BLaER1 (cell line): ENCODE measurements around the gene GP9.
"Not testable (repeated sequence)": the region's sequence is repeated elsewhere in the genome, so short reads cannot be mapped to it uniquely, and the experiment has no call there.

Experiments
- H3K27ac ChIP-seq: shearing (Covaris generic); formaldehyde crosslinking; 2 replicates; pipeline ENCODE4 v1.8.1; 2022
- H3K27me3 ChIP-seq: shearing (Covaris generic); formaldehyde crosslinking; 2 replicates; pipeline ENCODE4 v1.8.1; 2022
- H3K36me3 ChIP-seq: shearing (Covaris generic); formaldehyde crosslinking; 2 replicates; pipeline ENCODE4 v1.8.1; 2022
- H3K4me1 ChIP-seq: shearing (Covaris generic); formaldehyde crosslinking; 2 replicates; pipeline ENCODE4 v1.8.1; 2022
- H3K4me2 ChIP-seq: shearing (Covaris generic); formaldehyde crosslinking; 2 replicates; pipeline ENCODE4 v1.8.1; 2022
- H3K4me3 ChIP-seq: shearing (Covaris generic); formaldehyde crosslinking; 2 replicates; pipeline ENCODE4 v1.8.1; 2022
- H3K9ac ChIP-seq: shearing (Covaris generic); formaldehyde crosslinking; 2 replicates; pipeline ENCODE4 v1.8.1; 2022
- H3K9me3 ChIP-seq: shearing (Covaris generic); formaldehyde crosslinking; 2 replicates; pipeline ENCODE4 v1.8.1; 2022
- H4K20me1 ChIP-seq: shearing (Covaris generic); formaldehyde crosslinking; 2 replicates; pipeline ENCODE4 v1.8.1; 2022
- Cebpa-rat ChIP-seq: shearing (Covaris generic); IDR thresholded peaks from 2 replicates; pipeline ENCODE4 v1.8.1; 2022

Gene GP9

GRCh38 chr3:129105862-129106261 is 45.3 kb downstream of the GP9 start:
- Histone ChIP-seq H3K4me3 (no peak overlapping the region), H3K27me3 (no peaks in the 10 kb centered on the region), H3K4me1 (0 out of 2 replicates have a peak, but pooled peaks cover 12% of the 10 kb centered on the region), H3K9ac (no peak overlapping the region), H3K9me3 (no peaks in the 10 kb centered on the region), H3K36me3 (peaks cover 87% of the 10 kb centered on the region), H4K20me1 (peaks cover 89% of the 10 kb centered on the region), H3K4me2 (no peak overlapping the region), H3K27ac (no peak overlapping the region)
- TF ChIP-seq Cebpa-rat = no peak

DNA sequence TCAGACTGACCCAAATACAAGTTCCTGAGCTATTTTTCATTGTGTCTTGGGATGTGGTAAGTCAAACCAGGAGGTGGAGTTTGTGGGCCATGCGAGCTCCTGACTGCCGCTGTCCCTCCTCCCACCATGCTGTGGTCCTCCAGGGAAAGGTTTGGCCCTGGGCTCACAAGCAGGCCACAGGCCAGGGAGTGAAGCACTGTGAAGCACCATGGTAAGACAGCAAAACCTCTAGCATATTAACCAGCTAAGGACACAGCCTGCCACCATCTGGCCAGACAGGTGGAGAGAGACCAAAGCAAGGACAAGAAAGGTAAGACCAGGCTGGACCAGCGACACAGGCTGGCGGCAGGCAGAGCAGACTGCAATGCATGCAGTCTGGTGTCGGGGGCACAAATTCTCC is 45.7 kb downstream of the GP9 start:
- Histone ChIP-seq H3K27me3 (no peaks in the 10 kb centered on the region), H3K27ac (no peak overlapping the region), H3K4me3 (no peak overlapping the region), H3K9ac (0 out of 2 replicates have a peak overlapping the region, but pooled peaks have one; percentile 11), H3K36me3 (peaks cover 87% of the 10 kb centered on the region), H4K20me1 (peaks cover 89% of the 10 kb centered on the region), H3K4me2 (no peak overlapping the region), H3K9me3 (no peaks in the 10 kb centered on the region), H3K4me1 (0 out of 2 replicates have a peak, but pooled peaks cover 12% of the 10 kb centered on the region)
- no peak for TF ChIP-seq Cebpa-rat

DNA sequence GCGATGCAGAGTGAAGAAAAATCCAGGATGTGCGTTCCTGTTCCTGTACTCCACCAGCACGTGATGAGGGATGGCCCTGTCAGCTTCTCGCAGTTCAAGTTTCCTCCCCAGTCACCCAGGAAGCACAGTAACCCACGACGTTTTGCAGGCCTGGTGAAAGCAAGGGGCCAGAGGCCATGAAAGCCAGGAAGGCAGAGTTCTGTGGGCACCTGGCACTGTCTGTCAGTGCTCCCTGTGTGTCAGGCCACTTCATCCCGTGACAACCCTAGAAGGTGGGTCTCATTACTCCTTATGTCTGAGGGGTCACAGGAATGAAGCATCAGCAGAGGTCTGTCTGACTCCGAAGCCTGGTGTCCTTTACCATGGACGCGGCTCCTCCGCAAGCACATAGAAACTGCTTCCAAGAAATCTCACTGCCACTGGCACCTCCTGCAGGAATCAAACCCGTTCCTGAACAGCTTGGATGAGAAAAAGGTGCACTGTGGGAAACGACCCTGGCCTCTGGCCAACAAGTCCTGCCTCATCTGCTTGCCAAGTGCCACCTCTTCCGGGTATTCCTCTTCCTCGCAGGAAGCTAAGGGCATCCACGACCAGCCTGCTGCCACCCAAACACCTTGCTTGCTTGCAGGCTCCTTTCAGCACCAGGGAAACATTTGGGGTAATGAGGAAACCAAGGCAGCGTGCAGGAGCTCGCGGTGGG is 46.4 kb downstream of the GP9 start:
- Histone ChIP-seq H3K4me3 (no peak overlapping the region), H3K9ac (0 out of 2 replicates have a peak overlapping the region, but pooled peaks have one; percentile 11), H3K4me1 (0 out of 2 replicates have a peak, but pooled peaks cover 12% of the 10 kb centered on the region), H3K27me3 (no peaks in the 10 kb centered on the region), H3K36me3 (peaks cover 85% of the 10 kb centered on the region), H3K4me2 (no peak overlapping the region), H3K9me3 (no peaks in the 10 kb centered on the region), H4K20me1 (peaks cover 87% of the 10 kb centered on the region), H3K27ac (no peak overlapping the region)
- TF ChIP-seq Cebpa-rat = no peak

- peaks cover 18% of the 10 kb centered on the region for H3K4me1 ChIP-seq
- H3K4me2 ChIP-seq = no peak overlapping the region
- H3K9me3 ChIP-seq = no peaks in the 10 kb centered on the region
- H3K27ac ChIP-seq = no peak overlapping the region
- H4K20me1 ChIP-seq = peaks cover 89% of the 10 kb centered on the region
- no peak overlapping the region for H3K9ac ChIP-seq
- H3K4me3 ChIP-seq = no peak overlapping the region
- TF ChIP-seq Cebpa-rat = no peak
- H3K36me3 ChIP-seq = peaks cover 92% of the 10 kb centered on the region
- no peaks in the 10 kb centered on the region for H3K27me3 ChIP-seq
These were observed 47.2 kb downstream of the GP9 start for GRCh38 chr3:129107793-129108192.

- H3K4me2 ChIP-seq, H3K4me3 ChIP-seq, H3K27ac ChIP-seq, H3K27me3 ChIP-seq, H3K9ac ChIP-seq, H3K9me3 ChIP-seq: not testable (repeated sequence)
- peaks cover 41% of the 10 kb centered on the region for H3K4me1 ChIP-seq
- peaks cover 86% of the 10 kb centered on the region for H4K20me1 ChIP-seq
- H3K36me3 ChIP-seq = peaks cover 92% of the 10 kb centered on the region
These were observed 50.6 kb downstream of the GP9 start for GRCh38 chr3:129111076-129111780.
